Panc1 (cell line): ENCODE measurements around the gene BDH1. TPM values are rescaled to one million over a fixed set of nuclear protein-coding genes. Genes with fewer than 3 reads are reported as not detected.

Experiments
- ATAC-seq: fragments of 200-7000 bp; cut with Tn5 transposase; 2 replicates; pipeline ENCODE4 v1.9.1; 2020; ENCODE audit warnings: mild to moderate bottlenecking, moderate library complexity
- BruUV-seq: library from RNA; stranded (reverse); fragments of 400-500 nt; replicated peaks from 2 replicates; lab custom pipeline; 2021; lab: Mats Ljungman, UMichigan
- CTCF ChIA-PET: fragments of 300-600 bp; sonication (Branson Sonifier 250); formaldehyde crosslinking; loops from one replicate; lab custom pipeline; 2022; ENCODE audit warnings: antibody characterized with exemption; lab: Charles Lee
- POLR2A ChIA-PET: fragments of 300-600 bp; sonication (Branson Sonifier 250); formaldehyde crosslinking; loops from one replicate; lab custom pipeline; 2022; ENCODE audit warnings: antibody characterized with exemption; lab: Charles Lee
- DNase-seq: peaks from one replicate; pipeline ENCODE4 v3.0.0-alpha.2; 2010; ENCODE audit warnings: low read depth, low spot score
- H3K27ac ChIP-seq: 2 replicates; pipeline ENCODE4 v1.5.1; 2011; ENCODE audit warnings: mild to moderate bottlenecking, low read length, inconsistent platforms
- H3K27me3 ChIP-seq: fragments of 200-500 bp; sonication (Bioruptor generic); 2 replicates; pipeline ENCODE4 v1.6.0; 2014; ENCODE audit warnings: low read length, inconsistent platforms; ENCODE audit not compliant: control insufficient read depth, insufficient read depth
- H3K36me3 ChIP-seq: fragments of 200-500 bp; sonication (Bioruptor generic); 2 replicates; pipeline ENCODE4 v1.5.1; 2014; ENCODE audit warnings: inconsistent platforms, mild to moderate bottlenecking, low read length, moderate library complexity; ENCODE audit not compliant: control insufficient read depth, insufficient read depth
- H3K4me1 ChIP-seq: 2 replicates; pipeline ENCODE4 v1.5.1; 2011; ENCODE audit warnings: inconsistent platforms, mild to moderate bottlenecking, low read length, moderate library complexity; ENCODE audit not compliant: control insufficient read depth, insufficient read depth
- H3K4me3 ChIP-seq, 2 experiments: 2 replicates each; pipeline ENCODE4 v1.5.1; 2011 to 2012; ENCODE audit warnings: low read depth in 2 of 2, low read length in 2 of 2, mild to moderate bottlenecking in 2 of 2, inconsistent platforms in 1 of 2, moderate library complexity in 1 of 2
- H3K9me3 ChIP-seq: fragments of 200-500 bp; sonication (Bioruptor generic); 2 replicates; pipeline ENCODE4 v1.5.1; 2014; ENCODE audit warnings: low read depth, mild to moderate bottlenecking, inconsistent platforms, low read length, moderate library complexity; ENCODE audit not compliant: control insufficient read depth, insufficient read depth
- CTCF ChIP-seq: fragments of 450-650 bp; IDR thresholded peaks from 2 replicates; pipeline ENCODE4 v1.5.1; 2017; ENCODE audit warnings: mild to moderate bottlenecking
- POLR2AphosphoS5 ChIP-seq: IDR thresholded peaks from 2 replicates; pipeline ENCODE4 v1.6.1; 2012; ENCODE audit warnings: mild to moderate bottlenecking, low read depth, low read length, moderate library complexity
- REST ChIP-seq, 2 experiments: IDR thresholded peaks; 2 replicates each; pipeline ENCODE4 v1.6.1; 2011 to 2012; ENCODE audit warnings: low read depth in 2 of 2, control low read depth in 1 of 2, low read length in 1 of 2, mild to moderate bottlenecking in 1 of 2, moderate library complexity in 1 of 2; ENCODE audit not compliant: insufficient read depth in 1 of 2
- SIN3A ChIP-seq: IDR thresholded peaks from 2 replicates; pipeline ENCODE4 v1.6.1; 2012; ENCODE audit warnings: low read depth, mild to moderate bottlenecking, low read length, moderate library complexity, borderline replicate concordance; ENCODE audit not compliant: insufficient read depth
- TCF7L2 ChIP-seq: IDR thresholded peaks from 2 replicates; pipeline ENCODE4 v1.6.1; 2011; ENCODE audit warnings: mild to moderate bottlenecking, low read depth, low read length, inconsistent platforms
- in situ Hi-C: cut with HindIII; loops from 2 replicates; pipeline ENCODE4 v1.10.0; 2016; ENCODE audit warnings: low sequenced_read_pairs, low pct_unique_long_range_greater_than_20kb
- intact Hi-C: fragments of 100-400 bp; cut with micrococcal nuclease; formaldehyde crosslinking; loops from one replicate; pipeline ENCODE4 v1.10.0; 2022; ENCODE audit not compliant: unreplicated experiment
- total RNA-seq: library from RNA; stranded (reverse); gene quantifications from one replicate; pipeline ENCODE4 v1.2.1, GENCODE V29; 2021; ENCODE audit not compliant: unreplicated experiment

The BDH1 gene
- total RNA-seq, 1 experiment from 2014 or later: 4.8 TPM

GRCh38 chr3:197533396-197533795, 22.4 kb downstream of the BDH1 start:
- no peak for DNase-seq
- H3K9me3 ChIP-seq: no peaks in the 10 kb centered on the region
- H3K4me1 ChIP-seq: no peaks in the 10 kb centered on the region
- intact Hi-C loops: no loop called here
- no peak overlapping the region for H3K4me3 ChIP-seq
- H3K27ac ChIP-seq: no peak overlapping the region
- TF ChIP-seq POLR2AphosphoS5: no peak
- no peak for TF ChIP-seq TCF7L2
- TF ChIP-seq SIN3A: no peak
- no peak for TF ChIP-seq REST (IDR thresholded peaks at IDR 0.05; ENCODE audit: insufficient read depth in 1 of 2, low read depth in 2 of 2, low read length in 1 of 2)
- no peak for TF ChIP-seq CTCF
- ATAC-seq: no peak
- in situ Hi-C loops: no loop called here
- no TSS peak for BruUV-seq
- H3K36me3 ChIP-seq: no peaks in the 10 kb centered on the region
- CTCF ChIA-PET: no interaction called here
- H3K27me3 ChIP-seq: peaks cover 9% of the 10 kb centered on the region; the same call in 1 of the 2 replicates
- POLR2A ChIA-PET: no interaction called here

- no peaks in the 10 kb centered on the region for H3K36me3 ChIP-seq
- TF ChIP-seq POLR2AphosphoS5 (no peak), CTCF (no peak), TCF7L2 (no peak), SIN3A (no peak), REST (IDR thresholded peaks at IDR 0.05; ENCODE audit: insufficient read depth in 1 of 2, low read depth in 2 of 2, low read length in 1 of 2) (no peak)
- ATAC-seq (no peak), DNase-seq (no peak)
- H3K27ac ChIP-seq: no peak overlapping the region
- CTCF ChIA-PET: interaction anchor here (0.6 kb wide), 1 partner anchor 511 kb away, joined by 7 read pairs; no protein-coding TSS in a partner anchor
- in situ Hi-C loops: no loop called here
- intact Hi-C loops: no loop called here
- BruUV-seq: no TSS peak
- no peak overlapping the region for H3K4me3 ChIP-seq
- no peaks in the 10 kb centered on the region for H3K9me3 ChIP-seq
- POLR2A ChIA-PET: no interaction called here
- H3K27me3 ChIP-seq: peaks cover 13% of the 10 kb centered on the region
- no peaks in the 10 kb centered on the region for H3K4me1 ChIP-seq
Observed at GRCh38 chr3:197532388-197532787, 23.4 kb downstream of the BDH1 start.
